CD14-positive monocyte (primary cell): ENCODE data around the gene MACROD2. TPM values are rescaled to one million over a fixed set of nuclear protein-coding genes. Genes with fewer than 3 reads are reported as not detected.

ENCODE experiments used
- DNase-seq, 3 donors: peaks; one replicate each; pipeline ENCODE4 v3.0.0-alpha.2; 2011 to 2022
- H2AFZ ChIP-seq: 2 replicates; pipeline ENCODE4 v1.6.0; 2012; ENCODE audit warnings: mild to moderate bottlenecking, low read depth, low read length, inconsistent platforms; ENCODE audit not compliant: insufficient read depth, poor library complexity, severe bottlenecking
- H3K27ac ChIP-seq, 2 donors: 1 replicate in 1 of 2; 2 replicates in 1 of 2; pipeline ENCODE4 v1.5.1; 2012 to 2013; ENCODE audit warnings: low read length in 2 of 2, control low read depth in 1 of 2, inconsistent platforms in 1 of 2, low read depth in 1 of 2, mild to moderate bottlenecking in 1 of 2
- H3K27me3 ChIP-seq, 2 donors: one replicate each; pipeline versions ENCODE4 v1.6.0 to v1.6.1; 2011 to 2013; ENCODE audit warnings: low read length in 2 of 2; ENCODE audit not compliant: control insufficient read depth in 2 of 2, insufficient read depth in 2 of 2
- H3K36me3 ChIP-seq, 2 donors: replicated peaks in 1 of 2; 1 replicate in 1 of 2; 2 replicates in 1 of 2; pipeline versions ENCODE4 v1.5.1 to v1.6.1; 2012 to 2013; ENCODE audit warnings: low read length in 2 of 2, control low read depth in 1 of 2, inconsistent platforms in 1 of 2, mild to moderate bottlenecking in 1 of 2; ENCODE audit not compliant: insufficient read depth in 2 of 2, control insufficient read depth in 1 of 2
- H3K4me1 ChIP-seq, 2 donors: 1 replicate in 1 of 2; 2 replicates in 1 of 2; pipeline versions ENCODE4 v1.5.1 to v1.6.1; 2012 to 2013; ENCODE audit warnings: low read length in 2 of 2, control low read depth in 1 of 2, inconsistent platforms in 1 of 2, mild to moderate bottlenecking in 1 of 2, moderate library complexity in 1 of 2; ENCODE audit not compliant: insufficient read depth in 2 of 2, control insufficient read depth in 1 of 2
- H3K4me2 ChIP-seq: replicated peaks from 2 replicates; pipeline ENCODE3; 2012; ENCODE audit warnings: low read length, moderate library complexity, mild to moderate bottlenecking; ENCODE audit not compliant: poor library complexity, severe bottlenecking; ENCODE audit errors: extremely low read depth
- H3K4me3 ChIP-seq, 3 experiments: fragments of 200-600 bp in 1 of 3; sonication (generic) in 1 of 3; replicated peaks in 1 of 3; 1 replicate in 2 of 3; 2 replicates in 1 of 3; pipeline ENCODE4 v1.5.1; 2011 to 2013; ENCODE audit warnings: low read length in 3 of 3, mild to moderate bottlenecking in 3 of 3, control low read depth in 2 of 3, low read depth in 2 of 3, inconsistent platforms in 1 of 3, moderate library complexity in 1 of 3
- H3K79me2 ChIP-seq: 2 replicates; pipeline ENCODE4 v1.6.0; 2012; ENCODE audit warnings: mild to moderate bottlenecking, control low read depth, inconsistent platforms, low read length, moderate library complexity; ENCODE audit not compliant: insufficient read depth
- H3K9ac ChIP-seq: 2 replicates; pipeline ENCODE4 v1.6.0; 2017; ENCODE audit warnings: low read length, mild to moderate bottlenecking; ENCODE audit not compliant: insufficient read depth, poor library complexity, severe bottlenecking
- H3K9me3 ChIP-seq, 2 donors: replicated peaks in 1 of 2; 1 replicate in 1 of 2; 2 replicates in 1 of 2; pipeline versions ENCODE4 v1.5.1 to v1.6.1; 2012 to 2013; ENCODE audit warnings: low read length in 2 of 2, control low read depth in 1 of 2; ENCODE audit not compliant: control insufficient read depth in 1 of 2, insufficient read depth in 1 of 2
- H4K20me1 ChIP-seq: 2 replicates; pipeline ENCODE4 v1.6.0; 2012; ENCODE audit warnings: mild to moderate bottlenecking, low read length, control low read depth, moderate library complexity; ENCODE audit not compliant: insufficient read depth
- H3K27ac Mint-ChIP-seq, 7 donors: one replicate each; pipeline ENCODE4 v1.8.0; 2020; ENCODE audit warnings: mild to moderate bottlenecking in 7 of 7, mixed read lengths in 7 of 7, moderate library complexity in 6 of 7, inconsistent platforms in 2 of 7
- H3K27me3 Mint-ChIP-seq, 3 donors: one replicate each; pipeline ENCODE4 v1.8.0; 2021 to 2022; ENCODE audit warnings: low read depth in 3 of 3, mild to moderate bottlenecking in 3 of 3, mixed read lengths in 3 of 3, moderate library complexity in 3 of 3, inconsistent platforms in 1 of 3
- H3K36me3 Mint-ChIP-seq, 2 donors: one replicate each; pipeline ENCODE4 v1.8.0; 2020; ENCODE audit warnings: mixed read lengths in 2 of 2, inconsistent platforms in 1 of 2, mild to moderate bottlenecking in 1 of 2
- H3K4me1 Mint-ChIP-seq: one replicate; pipeline ENCODE4 v1.8.0; 2020; ENCODE audit warnings: mild to moderate bottlenecking, mixed read lengths
- H3K4me3 Mint-ChIP-seq, 2 donors: one replicate each; pipeline ENCODE4 v1.8.0; 2020; ENCODE audit warnings: mild to moderate bottlenecking in 2 of 2, mixed read lengths in 2 of 2, moderate library complexity in 1 of 2
- H3K9me3 Mint-ChIP-seq, 7 donors: one replicate each; pipeline ENCODE4 v1.8.0; 2020 to 2022; ENCODE audit warnings: mixed read lengths in 7 of 7, mild to moderate bottlenecking in 6 of 7, moderate library complexity in 6 of 7, inconsistent platforms in 2 of 7
- CTCF ChIP-seq: fragments of 200-600 bp; IDR thresholded peaks from one replicate; pipeline ENCODE4 v1.8.0; 2022; ENCODE audit warnings: antibody characterized with exemption, mild to moderate bottlenecking
- WGBS: methylation state at CpG from one replicate; pipeline ENCODE4 v1.1.5; 2013; ENCODE audit warnings: missing lambda C conversion rate; ENCODE audit not compliant: insufficient coverage; 5-methylcytosine and 5-hydroxymethylcytosine counted together
- intact Hi-C, 2 donors: fragments of 100-400 bp; cut with micrococcal nuclease; formaldehyde crosslinking; loops; one replicate each; pipeline versions ENCODE4 v1.15.0 to v1.15.1; 2023
- polyA plus RNA-seq, 3 donors: library from polyadenylated mRNA; depleted of rRNA in 1 of 3; unstranded in 2 of 3; stranded (reverse) in 1 of 3; fragments of 300-500 nt in 2 of 3; fragments of >200 nt in 1 of 3; fragmentation: Illumina TruSeq in 2 of 3; gene quantifications; 1 replicate in 2 of 3; 2 replicates in 1 of 3; pipeline ENCODE4 v1.2.3, GENCODE V29; 2012 to 2021

MACROD2 gene
- polyA plus RNA-seq, 3 donors, result 0.23 TPM; not detected in 2

- TF ChIP-seq CTCF, result no peak
- Mint-ChIP-seq H3K4me3 (no peak overlapping the region), H3K27ac (no peak overlapping the region), H3K27me3 (peaks cover 0 to 2% (median 0%) of the 10 kb centered on the region in 3 donors), H3K36me3 (no peaks in the 10 kb centered on the region), H3K9me3 (peaks cover 2 to 17% (median 5%) of the 10 kb centered on the region in 7 donors), H3K4me1 (no peaks in the 10 kb centered on the region)
- H3K79me2 ChIP-seq, result no peaks in the 10 kb centered on the region
- H3K4me3 ChIP-seq, result no peak overlapping the region
- H3K4me2 ChIP-seq, result no peak overlapping the region
- no peak overlapping the region for H3K27ac ChIP-seq
- H3K36me3 ChIP-seq, result no peaks in the 10 kb centered on the region
- intact Hi-C loops, result no loop called here
- WGBS, result 95% methylated on average over 2 of the region's 3 CpGs
- no peaks in the 10 kb centered on the region for H4K20me1 ChIP-seq
- H3K9ac ChIP-seq, result no peak overlapping the region
- H3K9me3 ChIP-seq, result peaks cover 4 to 7% of the 10 kb centered on the region in 2 donors
- no peak for DNase-seq
- H3K4me1 ChIP-seq, result no peaks in the 10 kb centered on the region
- no peak overlapping the region for H2AFZ ChIP-seq
- no peaks in the 10 kb centered on the region for H3K27me3 ChIP-seq
Measured at GRCh38 chr20:15507151-15507550, 1511.8 kb downstream of the MACROD2 start.

- Mint-ChIP-seq H3K36me3 (no peaks in the 10 kb centered on the region), H3K4me3 (no peak overlapping the region), H3K27me3 (peaks cover 0 to 2% (median 0%) of the 10 kb centered on the region in 3 donors), H3K27ac (no peak overlapping the region), H3K9me3 (peaks cover 2 to 16% (median 6%) of the 10 kb centered on the region in 7 donors), H3K4me1 (no peaks in the 10 kb centered on the region)
- H3K9me3 ChIP-seq, result peaks cover 4 to 7% of the 10 kb centered on the region in 2 donors
- intact Hi-C loops, result no loop called here
- no peak overlapping the region for H3K27ac ChIP-seq
- no peak overlapping the region for H3K9ac ChIP-seq
- H3K4me1 ChIP-seq, result no peaks in the 10 kb centered on the region
- H4K20me1 ChIP-seq, result no peaks in the 10 kb centered on the region
- DNase-seq, result no peak
- whole genome bisulfite sequencing, result no CpG with 5 or more reads among the region's 1 CpG
- no peaks in the 10 kb centered on the region for H3K79me2 ChIP-seq
- no peak overlapping the region for H3K4me3 ChIP-seq
- H3K4me2 ChIP-seq, result no peak overlapping the region
- TF ChIP-seq CTCF, result no peak
- no peaks in the 10 kb centered on the region for H3K36me3 ChIP-seq
- H3K27me3 ChIP-seq, result no peaks in the 10 kb centered on the region
- H2AFZ ChIP-seq, result no peak overlapping the region
Measured at GRCh38 chr20:15511551-15511950, 1516.2 kb downstream of the MACROD2 start.
